T1000 (cell line): Measurements from ENCODE around the gene COPB1.
A peak's percentile ranks its signal among the peaks of the same experiment; 100 is the strongest.

ENCODE experiments used
- DNase-seq: peaks from one replicate; lab custom pipeline; 2025; ENCODE audit warnings: mixed read lengths; lab: John Stamatoyannopoulos, UW

COPB1 gene

GRCh38 chr11:14435717-14436512 lies 63.7 kb downstream of the COPB1 start:
- DNase-seq: no peak

DNA sequence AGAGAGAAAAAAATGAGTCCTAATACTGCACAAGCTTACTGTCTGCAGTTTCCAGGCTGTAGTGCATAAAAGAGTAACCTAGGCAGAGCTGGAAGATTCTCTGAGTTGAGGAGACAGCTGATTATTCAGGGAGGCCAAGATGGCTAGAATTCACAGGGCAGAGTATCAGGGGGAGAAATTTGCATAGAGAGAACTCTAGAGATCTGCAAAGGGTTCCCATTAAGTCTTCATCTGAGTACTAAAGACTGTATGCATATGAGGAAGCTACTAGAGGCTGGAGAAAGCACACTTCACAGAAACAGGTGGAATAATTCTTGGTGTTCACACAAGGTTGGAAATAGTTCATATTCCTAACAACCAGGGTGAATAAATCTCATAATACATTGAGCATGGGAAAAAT lies 74.0 kb downstream of the COPB1 start:
- DNase-seq: no peak

- DNase-seq: no peak
Measured at GRCh38 chr11:14424096-14424495, 75.5 kb downstream of the COPB1 start.

DNA sequence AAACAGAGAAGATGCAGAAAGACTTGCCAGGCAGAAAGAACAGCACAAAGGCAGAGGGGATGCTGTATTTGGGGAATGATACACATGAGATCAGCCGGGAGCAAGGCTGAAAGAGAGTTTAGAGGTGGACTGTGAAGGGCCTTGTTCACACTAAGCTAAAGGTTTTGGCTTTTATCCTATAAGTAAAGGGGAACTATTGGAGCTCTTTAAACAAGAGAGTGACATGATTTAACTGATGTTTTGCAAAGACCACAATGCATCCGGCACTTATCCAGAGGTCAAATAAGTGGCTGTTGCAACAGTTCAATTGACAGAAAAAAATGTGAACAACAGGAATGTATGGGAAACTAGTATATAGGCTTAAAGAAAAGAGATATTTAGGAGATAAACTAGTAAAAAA lies 76.0 kb downstream of the COPB1 start:
- DNase-seq: no peak

DNA sequence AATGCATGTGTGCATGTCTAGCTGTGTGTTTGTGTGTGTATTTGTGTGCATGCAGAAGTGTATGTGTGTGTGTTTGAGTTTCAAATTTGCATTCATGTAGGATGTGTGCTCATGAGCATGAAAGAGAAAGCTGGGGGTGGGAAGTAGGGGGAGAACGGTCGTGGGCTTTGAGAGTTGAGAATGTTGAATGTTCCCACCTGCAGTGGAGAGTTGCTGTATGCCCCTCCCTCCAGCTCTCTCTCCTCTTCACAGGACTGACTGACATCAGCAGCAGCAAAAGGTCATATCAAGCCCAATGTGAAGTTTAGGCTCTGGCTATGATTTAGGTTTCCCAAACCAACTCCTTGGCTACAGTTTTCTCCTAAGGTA lies 76.8 kb downstream of the COPB1 start:
- DNase-seq: no peak

GRCh38 chr11:14422052-14422813 lies 77.4 kb downstream of the COPB1 start:
- DNase-seq: peak; percentile 90

DNA sequence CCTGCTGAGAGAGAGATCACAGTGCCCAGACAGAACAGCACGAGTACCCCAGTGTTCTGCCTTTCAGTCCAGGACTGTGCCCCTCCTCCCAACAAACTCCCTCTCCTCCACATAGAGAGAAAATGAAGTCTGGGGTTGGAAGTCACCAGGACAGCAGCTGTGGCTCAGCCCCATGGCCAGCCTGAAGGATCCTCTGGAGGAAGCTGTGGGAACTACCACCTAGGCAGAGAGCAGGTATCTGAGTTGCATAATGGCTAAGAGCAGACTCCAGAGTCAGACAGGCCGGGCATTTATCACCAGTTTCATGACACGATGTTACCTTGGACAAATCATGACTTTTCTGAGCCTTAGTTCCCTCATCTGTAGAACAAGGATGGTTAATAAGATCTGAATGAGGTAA lies 79.4 kb downstream of the COPB1 start:
- no peak for DNase-seq

DNA sequence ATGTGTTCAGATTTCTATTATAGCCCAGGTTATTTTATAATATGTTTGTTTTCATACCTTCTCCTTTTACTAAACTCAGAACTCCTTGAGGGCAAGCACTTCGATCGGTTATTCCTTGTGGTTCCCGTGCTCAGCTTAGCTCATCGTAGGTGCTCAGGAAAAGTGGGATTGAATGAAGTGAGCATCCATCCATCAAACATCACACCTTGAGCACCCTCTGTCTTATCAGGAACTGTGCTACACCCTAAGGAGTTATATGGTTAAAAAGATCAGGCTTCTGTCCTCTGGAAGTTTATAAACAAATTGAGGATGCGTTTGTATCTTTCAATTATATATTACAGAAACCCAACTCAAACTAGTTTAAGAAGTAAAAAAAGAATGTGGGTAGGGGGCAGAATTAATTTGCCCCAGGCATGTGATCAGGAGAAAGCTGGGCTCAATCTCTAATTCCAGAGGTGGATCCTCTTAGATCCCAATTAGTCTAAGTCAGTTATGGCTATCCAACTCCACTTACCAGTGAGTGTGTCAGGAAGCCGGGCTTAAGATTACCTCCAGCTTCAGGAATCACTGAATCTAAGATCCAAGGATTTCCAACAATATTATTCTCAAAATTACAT lies 80.7 kb downstream of the COPB1 start:
- DNase-seq: no peak

GRCh38 chr11:14417617-14418374 lies 81.8 kb downstream of the COPB1 start:
- no peak for DNase-seq

DNA sequence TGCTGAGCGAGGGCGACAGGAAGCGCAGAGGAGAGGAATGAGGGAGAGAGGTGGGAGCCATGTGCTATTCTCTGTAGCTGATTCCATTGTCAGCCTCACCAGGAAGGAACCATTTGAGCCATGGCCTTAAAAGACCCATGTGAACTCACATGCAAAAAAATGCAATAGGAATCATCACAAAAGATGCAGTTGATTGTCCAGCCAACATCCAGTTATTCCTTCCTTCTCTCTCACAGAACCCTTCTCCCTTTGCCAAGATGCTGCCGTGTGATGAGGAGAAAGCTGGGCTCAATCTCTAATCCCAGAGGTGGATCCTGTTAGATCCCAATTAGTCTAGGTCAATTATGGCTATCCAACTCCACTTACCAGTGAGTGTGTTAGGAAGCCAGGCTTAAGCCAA lies 82.4 kb downstream of the COPB1 start:
- DNase-seq: no peak

- DNase-seq: no peak
Measured at GRCh38 chr11:14414470-14415461, 84.8 kb downstream of the COPB1 start.

- DNase-seq: no peak
Measured at GRCh38 chr11:14413307-14414069, 86.1 kb downstream of the COPB1 start.

DNA sequence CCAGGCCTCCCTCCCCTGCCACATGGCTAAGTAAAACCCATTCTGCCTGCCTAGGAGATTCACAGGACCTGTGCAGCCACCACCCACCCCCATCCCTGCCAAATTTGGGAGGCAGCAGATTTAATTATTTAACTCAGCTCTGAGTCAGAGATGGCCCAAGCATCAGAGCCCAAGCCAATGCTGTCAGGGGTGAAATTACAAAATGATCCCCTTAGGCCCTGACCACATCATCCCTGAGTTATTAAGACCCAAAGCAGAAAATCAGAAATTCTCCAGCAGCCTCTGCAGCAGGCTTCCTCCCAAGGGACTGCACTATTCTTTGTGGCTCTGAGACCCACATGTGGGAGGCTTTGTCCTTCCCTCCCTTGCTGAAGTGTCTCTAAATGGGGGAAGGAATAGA lies 87.8 kb downstream of the COPB1 start:
- peak; percentile 69 for DNase-seq

DNA sequence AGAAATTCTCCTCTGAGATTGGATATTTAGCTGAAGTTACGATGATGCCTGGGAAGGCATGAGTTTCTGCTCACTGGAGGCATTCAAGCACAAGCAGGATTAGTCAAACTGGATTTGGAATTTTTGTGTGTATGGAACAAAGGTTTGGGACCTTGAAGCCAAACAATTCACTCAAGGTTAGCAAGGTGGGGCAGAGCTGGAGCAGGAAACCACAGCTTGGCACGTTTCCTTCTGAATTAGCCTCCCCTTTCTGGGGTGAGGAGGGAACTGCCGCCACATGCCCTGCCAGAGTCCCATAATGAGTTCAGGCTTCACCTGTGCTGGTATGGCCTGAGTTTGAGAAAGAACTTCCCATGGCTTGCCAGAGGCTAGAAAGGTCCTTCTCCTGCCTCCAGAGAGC lies 89.7 kb downstream of the COPB1 start:
- DNase-seq: no peak

DNA sequence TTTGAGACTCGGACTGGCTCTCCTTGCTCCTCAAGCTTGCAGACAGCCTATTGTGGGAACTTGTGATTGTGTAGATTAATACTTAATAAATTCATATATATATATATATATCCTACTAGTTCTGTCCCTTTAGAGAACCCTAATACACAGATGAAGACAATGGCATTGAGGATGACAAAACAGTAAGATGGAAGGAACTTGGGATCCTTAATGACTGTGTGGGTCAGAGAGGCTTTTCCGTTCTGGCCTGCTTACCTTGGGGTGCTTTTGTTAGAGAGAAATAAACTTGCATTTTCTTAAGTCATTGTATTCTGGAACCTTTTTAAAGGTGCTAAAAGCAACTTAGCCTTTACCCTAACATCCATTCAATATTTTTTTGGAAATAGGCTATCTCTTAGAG lies 91.0 kb downstream of the COPB1 start:
- DNase-seq: no peak
